Regular cardiac myocyte (primary cell): ENCODE data around the gene ZFP57. TPM values are rescaled to one million over a fixed set of nuclear protein-coding genes. Genes with fewer than 3 reads are reported as not detected.

Experiments
- total RNA-seq: library from RNA; depleted of rRNA; stranded (reverse); fragments of >200 nt; gene quantifications from 2 replicates; pipeline ENCODE4 v1.2.3, GENCODE V29; 2014

Gene ZFP57
- not detected in 2 replicates for total RNA-seq

DNA sequence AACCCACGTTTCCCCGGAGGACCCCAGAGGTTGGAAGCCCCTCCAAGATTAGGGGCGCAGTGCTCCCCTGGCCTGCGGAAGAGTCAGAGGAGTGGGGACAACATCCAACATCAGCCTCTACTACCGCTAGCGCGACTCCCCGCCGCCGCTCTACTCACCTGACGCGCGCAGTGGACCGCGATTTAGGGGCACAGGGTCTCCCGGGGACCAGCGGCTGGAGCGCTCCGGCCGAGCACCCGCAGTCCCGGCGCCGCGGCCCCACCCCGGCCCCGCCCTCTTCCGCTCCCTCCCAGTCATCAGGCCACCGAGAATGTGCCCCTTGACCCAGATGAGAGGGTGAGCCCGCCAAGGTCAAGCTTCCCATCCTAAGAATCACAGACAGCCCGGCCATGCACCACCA is at the start of gene ZFP57:
Gene ZFP57, minus strand, starts transcription at position 249 of the 400 bp plus-strand sequence. CDS start 4,149 bp downstream, outside the sequence.

DNA sequence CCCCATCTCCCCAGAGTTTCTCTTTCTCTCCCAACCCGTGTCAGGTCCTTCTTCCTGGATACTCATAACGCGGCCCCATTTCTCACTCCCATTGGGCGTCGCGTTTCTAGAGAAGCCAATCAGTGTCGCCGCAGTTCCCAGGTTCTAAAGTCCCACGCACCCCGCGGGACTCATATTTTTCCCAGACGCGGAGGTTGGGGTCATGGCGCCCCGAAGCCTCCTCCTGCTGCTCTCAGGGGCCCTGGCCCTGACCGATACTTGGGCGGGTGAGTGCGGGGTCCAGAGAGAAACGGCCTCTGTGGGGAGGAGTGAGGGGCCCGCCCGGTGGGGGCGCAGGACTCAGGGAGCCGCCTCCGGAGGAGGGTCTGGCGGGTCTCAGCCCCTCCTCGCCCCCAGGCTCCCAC is 42.3 kb upstream of the ZFP57 start, which contains the start of gene HLA-F:
Gene HLA-F, plus strand, starts transcription at position 173 of the 404 bp plus-strand sequence. Its CDS starts 30 bp downstream, at position 203.

DNA sequence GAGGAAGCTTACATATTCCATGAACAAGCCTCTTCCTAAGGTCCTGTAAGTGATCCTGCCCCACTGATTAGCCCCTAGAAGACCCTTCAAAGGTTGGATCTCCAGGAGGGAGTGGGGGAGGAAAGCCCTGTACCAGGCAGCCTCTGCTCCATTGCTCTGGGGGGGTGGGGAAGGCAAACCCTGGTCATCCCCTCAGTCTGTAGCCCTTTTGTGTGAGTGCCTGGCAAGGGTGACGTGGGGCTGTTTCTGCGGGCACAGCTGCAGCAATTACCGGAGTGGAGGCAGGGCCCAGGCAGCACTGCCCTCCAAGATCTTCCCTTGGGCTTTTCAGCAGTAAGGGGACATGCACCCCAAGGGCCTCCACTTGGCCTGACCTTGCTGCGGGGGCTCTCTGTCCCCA is 24.2 kb downstream of the ZFP57 start, which contains the start of gene MOG:
Gene MOG, plus strand, starts transcription at position 295 of the 400 bp plus-strand sequence. CDS start 118 bp downstream, outside the sequence.

GRCh38 chr6:29632789-29633533 is 48.0 kb downstream of the ZFP57 start, which contains the start of gene GABBR1:
Gene GABBR1 (minus strand): TSS chr6:29633183. CDS start chr6:29632385, 798 bp downstream.

Other genes starting within 250 kb of the ZFP57 start
- not detected in 2 replicates for gene OR10C1, start 241.8 kb downstream of the ZFP57 start, total RNA-seq
- gene OR11A1, start 224.1 kb downstream of the ZFP57 start, total RNA-seq, result not detected in 2 replicates
- gene OR2H1, start 224.0 kb downstream of the ZFP57 start, total RNA-seq, result not detected in 2 replicates
- not detected in 2 replicates for gene MAS1L, start 193.2 kb downstream of the ZFP57 start, total RNA-seq
- gene UBD, start 121.4 kb downstream of the ZFP57 start, total RNA-seq, result not detected in 2 replicates
- not detected in 2 replicates for gene OR2H2, start 96.0 kb downstream of the ZFP57 start, total RNA-seq
- 8.2 and 16.3 TPM in 2 replicates for gene GABBR1, start 48.0 kb downstream of the ZFP57 start, total RNA-seq
- gene MOG, start 24.1 kb downstream of the ZFP57 start, total RNA-seq, result not detected in 2 replicates
- gene HLA-F, start 42.3 kb upstream of the ZFP57 start, total RNA-seq, result 3.8 and 16.3 TPM in 2 replicates
- 1.1 TPM in 1 of 2 replicates, not detected in the other for gene HLA-G, start 146.7 kb upstream of the ZFP57 start, total RNA-seq